ENCODE measurements around the gene ARVCF.
A peak's percentile ranks its signal among the peaks of the same experiment; 100 is the strongest.

ARVCF gene

DNA sequence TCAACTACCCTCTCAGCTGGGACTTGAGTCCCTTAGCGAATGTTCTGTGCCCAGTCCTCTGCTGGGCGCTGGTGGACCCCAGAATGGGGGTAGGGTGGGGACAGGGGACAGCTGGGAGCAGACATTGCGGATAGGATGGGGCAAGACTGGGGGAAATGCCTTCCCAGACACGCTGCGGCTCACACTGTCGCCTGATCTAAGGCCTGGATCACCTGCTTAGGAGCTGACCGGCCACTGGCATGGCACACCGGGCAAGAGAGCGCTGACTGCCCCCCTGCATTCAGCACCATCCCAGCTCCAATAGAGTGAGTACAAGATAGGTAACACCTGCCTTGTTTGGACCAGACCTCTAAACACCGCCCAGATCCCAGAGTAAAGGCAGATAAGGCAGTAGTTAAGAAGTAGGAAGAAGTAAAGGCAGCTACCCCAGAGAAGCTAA, 1.4 kb downstream of the ARVCF start:
- no peak for DNase-seq

GRCh38 chr22:20014526-20015186, 2.0 kb downstream of the ARVCF start:
- DNase-seq: no peak

DNA sequence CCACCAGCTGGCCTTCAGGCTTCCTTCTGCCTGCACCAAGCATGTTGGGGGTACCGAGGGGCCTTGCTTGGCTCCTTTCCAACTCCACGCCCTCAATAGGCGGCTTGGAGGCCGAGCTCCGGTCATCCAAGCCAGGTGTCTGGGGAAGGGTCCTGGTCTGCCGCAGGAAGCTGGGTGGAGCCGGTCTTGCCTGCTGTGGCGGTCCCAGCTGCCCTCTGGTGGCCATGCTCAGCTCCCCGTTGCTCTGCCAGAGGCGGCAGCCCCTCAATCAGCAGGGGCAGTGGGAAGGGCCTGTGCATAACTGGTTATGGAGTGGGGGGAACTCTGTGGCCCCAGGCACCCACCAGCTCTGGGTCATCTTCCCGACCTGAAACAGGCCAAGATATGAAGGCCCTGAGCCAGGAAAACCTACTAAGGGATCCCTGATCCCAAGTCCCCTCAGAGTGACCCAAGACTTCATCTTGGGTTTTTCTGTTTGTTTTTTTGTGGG, 3.2 kb downstream of the ARVCF start:
- DNase-seq: peak; percentile 25

GRCh38 chr22:20012741-20013331, 3.8 kb downstream of the ARVCF start:
- DNase-seq: no peak

GRCh38 chr22:20011993-20012740, 4.5 kb downstream of the ARVCF start:
- DNase-seq: no peak

- DNase-seq: no peak
Measured at GRCh38 chr22:20011123-20011992, 5.3 kb downstream of the ARVCF start.

DNA sequence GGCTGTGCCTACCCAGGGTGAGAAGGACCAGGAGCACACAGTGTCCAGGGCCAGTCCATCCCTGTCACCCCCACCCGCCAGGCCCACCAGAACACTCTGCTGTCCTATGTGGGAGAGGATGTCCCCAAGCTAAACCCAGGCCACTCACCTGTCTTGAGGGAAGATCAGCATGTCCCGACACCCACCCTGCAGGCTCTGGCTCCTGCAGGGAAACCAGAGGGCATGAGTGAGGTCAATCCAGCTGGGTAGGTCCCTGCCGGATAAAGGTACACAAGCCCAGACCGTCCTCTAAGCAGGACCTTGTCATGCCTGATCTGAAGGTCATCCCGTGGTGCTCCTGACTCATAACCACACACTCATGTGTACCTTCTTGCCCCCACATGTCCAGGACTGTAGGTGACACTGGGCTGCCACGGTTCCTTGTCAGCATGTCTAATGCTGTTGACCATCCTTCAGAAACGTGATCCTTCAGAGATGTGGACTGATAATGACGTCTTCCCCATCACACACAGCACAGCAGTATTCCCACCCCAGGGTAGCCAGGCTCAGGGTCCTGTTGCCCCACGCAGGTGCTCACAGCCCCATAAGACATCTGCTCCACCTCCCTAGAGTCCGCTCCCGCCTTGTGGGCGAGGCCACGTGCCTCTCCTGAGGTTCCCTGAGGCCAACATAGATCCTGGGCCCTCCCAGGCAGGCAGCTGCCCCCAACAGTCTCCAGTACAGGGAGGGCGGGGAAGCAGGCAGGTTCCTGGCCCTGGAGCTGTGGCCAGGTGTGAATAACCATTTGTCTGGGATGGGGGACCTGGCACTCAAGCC, 6.1 kb downstream of the ARVCF start:
- no peak for DNase-seq

GRCh38 chr22:20009582-20010306, 6.9 kb downstream of the ARVCF start:
- no peak for DNase-seq

- no peak for DNase-seq
Measured at GRCh38 chr22:20009018-20009491, 7.6 kb downstream of the ARVCF start.

DNA sequence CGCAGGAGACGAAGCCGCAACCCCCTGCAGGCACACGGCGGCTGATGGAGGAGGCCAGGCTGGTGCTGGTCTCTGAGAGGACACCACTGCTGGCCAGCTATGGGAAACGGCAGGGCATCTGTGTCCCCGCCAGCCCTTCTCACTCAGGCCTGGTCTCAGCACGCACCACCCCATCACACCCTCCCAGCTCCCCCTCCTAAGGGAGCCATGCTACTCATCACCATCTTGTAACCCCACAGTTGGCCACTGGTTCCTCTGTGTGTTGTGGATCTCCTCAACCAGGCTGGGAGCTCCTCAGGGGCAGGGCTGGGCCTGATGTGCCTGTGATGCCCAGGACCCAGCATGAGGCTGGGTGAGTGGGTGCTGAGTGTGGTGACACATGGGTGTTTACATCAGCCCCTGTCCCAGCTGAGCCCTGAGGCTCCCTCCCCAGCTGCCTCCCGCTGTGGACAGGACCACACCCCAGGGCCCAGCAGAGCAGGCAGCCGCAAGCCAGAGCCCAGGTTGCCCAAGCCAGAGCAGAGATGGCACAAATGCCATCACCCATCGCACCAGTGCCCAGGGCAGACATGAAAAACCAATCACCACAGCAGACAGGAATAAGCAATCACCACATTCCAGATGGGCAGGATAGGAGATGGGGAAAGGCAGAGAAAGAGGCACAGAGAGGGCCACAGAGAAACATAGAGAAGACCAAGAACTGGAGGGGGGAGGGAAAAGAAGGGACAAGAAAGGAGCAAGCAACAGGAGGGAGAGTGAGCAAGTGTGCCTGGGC, 8.2 kb downstream of the ARVCF start:
- no peak for DNase-seq

GRCh38 chr22:20004464-20004863, 12.2 kb downstream of the ARVCF start:
- no peak for DNase-seq

GRCh38 chr22:20003304-20003703, 13.3 kb downstream of the ARVCF start:
- DNase-seq: no peak

- no peak for DNase-seq
Measured at GRCh38 chr22:20002636-20003035, 14.0 kb downstream of the ARVCF start.

- DNase-seq: no peak
Measured at GRCh38 chr22:20002128-20002527, 14.5 kb downstream of the ARVCF start.

DNA sequence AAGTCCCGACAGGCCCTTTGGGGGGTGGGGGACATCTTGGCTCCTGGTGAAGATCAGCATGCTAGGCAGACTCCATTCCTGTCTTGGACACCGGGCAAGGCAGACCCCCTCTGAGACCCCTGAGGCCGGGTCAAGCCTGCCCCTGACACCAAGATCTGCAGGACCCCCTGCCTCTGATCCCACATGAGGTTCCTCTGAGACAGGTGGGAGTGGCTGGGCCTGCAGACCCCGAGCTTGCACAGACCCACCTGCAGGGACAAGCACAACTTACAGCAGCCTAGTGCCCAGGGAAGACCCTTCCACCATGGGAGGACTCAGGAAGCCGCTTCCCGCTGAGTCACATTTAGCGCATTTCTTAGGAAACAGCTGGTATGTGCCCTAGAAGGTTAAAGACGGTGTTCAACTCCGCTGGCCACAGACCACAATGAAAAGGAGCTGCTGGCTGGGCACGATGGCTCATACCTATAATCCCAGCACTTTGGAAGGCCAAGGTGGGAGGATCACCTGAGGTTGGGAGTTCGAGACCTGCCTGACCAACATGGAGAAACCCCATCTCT, 15.5 kb downstream of the ARVCF start:
- no peak for DNase-seq

DNA sequence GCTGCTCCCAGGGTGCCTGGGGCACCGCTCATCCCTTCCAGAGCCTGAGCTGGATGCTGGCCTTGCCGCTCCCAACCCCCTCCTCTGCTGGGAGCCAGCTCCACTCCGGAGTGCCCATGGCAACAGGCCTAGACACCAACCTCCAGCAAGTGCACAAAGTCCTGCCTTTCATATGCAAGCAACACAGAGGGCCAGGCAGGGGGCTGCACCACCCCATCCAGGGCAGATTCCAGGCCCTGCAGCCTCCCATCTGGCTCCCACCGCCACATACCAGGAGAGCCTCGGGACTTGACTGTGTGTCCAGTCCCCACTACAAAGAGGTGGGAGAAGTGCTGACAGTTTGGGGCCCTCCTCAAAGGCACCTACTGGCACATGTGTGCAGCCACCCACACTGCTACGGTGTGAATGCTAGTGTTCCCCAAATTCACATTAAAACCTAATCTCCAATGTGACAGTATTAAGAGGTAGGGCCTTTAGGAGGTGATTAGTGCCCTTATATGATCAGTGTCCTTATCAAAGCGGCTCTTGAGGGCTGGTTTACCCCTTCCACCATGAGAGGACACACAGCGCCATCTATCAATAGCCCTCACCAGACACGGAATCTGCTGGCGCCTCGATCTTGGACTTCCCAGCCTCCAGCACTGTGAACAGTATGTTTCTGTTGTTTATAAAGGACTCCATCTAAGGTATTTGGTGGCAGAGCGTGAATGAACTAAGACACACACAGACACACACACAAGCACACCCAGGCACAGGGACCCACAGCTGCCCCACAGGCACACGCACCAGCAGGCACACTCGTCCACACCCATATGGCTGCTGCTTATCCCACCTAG, 16.2 kb downstream of the ARVCF start:
- no peak for DNase-seq

DNA sequence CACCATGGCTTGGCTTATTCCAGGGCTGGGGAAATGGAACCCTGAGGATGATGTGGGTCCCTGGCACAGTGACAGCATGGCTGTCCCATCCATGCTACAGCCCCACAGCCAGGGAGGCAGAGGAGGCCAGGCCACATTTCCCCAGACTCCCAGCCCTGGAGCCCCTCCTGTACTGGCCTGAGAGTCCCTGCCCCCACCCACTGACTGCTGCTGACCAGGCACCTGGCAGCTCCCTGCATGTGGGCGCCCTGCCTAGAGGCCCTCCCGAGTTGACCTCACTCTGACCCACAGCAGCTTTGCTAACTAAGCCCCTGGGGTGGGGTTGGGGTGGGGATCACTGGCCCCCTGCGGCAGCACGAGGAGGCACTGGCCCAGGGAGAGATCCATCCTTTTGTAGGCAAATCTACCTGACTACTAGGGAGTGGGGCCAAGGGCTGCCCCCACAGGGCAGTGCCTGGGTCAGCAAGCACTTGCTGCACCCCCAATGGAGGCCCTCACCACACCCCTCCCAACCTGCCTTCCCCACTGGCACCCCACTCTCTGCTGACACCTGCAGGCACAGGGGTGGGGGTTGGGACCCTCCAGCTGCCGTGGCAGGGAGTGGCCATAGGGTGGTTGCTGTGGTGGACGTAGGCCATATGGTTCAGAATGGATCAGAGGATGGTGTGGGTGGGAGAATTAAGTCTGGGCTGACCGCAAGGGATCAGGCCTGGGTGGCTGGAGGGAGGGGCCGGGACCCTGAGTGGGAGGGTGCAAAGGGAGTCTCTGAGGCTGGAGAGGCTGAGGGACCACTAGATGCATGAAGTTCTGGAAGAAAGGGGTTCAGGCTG, 17.4 kb downstream of the ARVCF start:
- DNase-seq: no peak

Data from CD4-positive, alpha-beta T cell treated with Interleukin-21 for 1 hour (primary cell).